HG02759 (cell line): ENCODE measurements around the gene RYR2.

Experiments used
- ATAC-seq: cut with Tn5 transposase; IDR thresholded peaks from one replicate; pipeline ENCODE4 v1.9.1; 2021; ENCODE audit warnings: mild to moderate bottlenecking, moderate library complexity; ENCODE audit not compliant: unreplicated experiment

The RYR2 gene

GRCh38 chr1:237411621-237412020 lies 369.6 kb downstream of the RYR2 start:
- ATAC-seq, result no peak

DNA sequence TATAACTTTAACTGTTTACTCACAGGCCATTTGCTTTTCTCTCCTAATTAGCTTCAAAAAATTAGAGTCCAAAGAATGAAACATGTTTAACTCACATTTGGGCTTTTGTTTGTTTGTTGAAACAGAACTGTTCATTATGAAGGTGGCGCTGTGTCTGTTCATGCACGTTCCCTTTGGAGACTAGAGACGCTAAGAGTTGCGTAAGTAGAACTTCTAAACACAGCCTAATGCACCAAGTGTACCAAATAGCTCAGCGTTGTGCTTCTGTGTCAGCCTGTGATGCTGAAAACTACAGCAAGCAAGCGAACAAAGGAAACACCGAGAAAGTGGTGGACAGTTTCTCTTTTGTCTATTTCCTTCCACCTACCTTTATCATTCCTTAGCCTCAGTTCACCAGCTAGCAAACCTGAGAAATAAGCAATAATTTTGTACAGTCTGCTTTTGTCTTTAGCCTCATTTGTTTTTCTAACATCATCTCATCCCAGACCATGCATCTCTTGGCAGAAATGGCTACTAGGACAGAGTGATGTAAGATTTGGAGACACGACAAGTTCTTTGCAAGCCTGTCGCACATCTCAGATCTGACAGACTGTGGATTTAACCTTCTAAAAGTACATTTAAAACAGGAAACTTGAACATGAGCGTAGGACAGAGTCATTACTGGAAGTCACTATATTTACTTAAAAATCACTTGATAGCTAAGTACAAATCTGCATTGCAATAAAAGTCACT lies 375.1 kb downstream of the RYR2 start:
- ATAC-seq, result no peak

DNA sequence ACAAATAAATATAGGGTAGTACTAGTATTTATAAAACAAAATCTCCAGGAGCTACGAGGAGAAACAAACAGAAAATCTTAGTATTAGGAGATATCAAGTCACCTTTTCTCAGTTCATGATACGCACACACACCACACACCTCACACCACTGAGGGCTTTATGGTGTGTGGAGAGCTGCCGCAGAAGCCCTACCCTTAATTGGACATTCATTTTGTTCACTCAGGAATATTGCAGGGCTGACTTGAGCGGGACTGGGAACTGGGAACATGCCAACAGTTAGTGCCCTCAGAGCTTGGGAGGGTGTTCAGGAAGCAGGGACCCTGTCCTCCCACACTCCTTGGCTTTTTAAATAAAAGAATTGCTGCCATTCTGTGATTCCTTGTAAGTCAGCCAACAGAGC lies 386.8 kb downstream of the RYR2 start:
- no peak for ATAC-seq

DNA sequence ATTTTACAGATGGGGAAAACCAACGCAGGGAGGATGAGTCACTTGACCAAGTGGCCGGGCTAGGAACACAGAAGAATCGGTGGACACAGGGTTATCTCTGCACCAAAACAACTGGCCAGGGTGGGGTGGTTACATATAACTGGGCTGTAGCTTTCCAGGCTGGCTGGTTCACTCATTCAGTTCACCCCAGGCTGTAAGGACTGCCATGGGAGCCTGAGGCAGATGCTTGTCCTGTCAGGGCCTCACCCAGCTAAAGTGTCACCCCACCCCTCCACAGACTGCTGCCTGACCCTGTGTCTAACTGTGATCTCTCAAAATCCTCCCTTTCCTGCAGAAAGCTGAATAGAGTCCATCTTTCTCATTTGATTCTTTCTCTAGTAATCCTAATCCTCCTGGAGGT lies 387.3 kb downstream of the RYR2 start:
- no peak for ATAC-seq

GRCh38 chr1:237431448-237431847 lies 389.5 kb downstream of the RYR2 start:
- ATAC-seq, result no peak

- no peak for ATAC-seq
These were observed 398.4 kb downstream of the RYR2 start for GRCh38 chr1:237440346-237440745.

GRCh38 chr1:237444120-237444790 lies 402.3 kb downstream of the RYR2 start:
- ATAC-seq, result no peak

DNA sequence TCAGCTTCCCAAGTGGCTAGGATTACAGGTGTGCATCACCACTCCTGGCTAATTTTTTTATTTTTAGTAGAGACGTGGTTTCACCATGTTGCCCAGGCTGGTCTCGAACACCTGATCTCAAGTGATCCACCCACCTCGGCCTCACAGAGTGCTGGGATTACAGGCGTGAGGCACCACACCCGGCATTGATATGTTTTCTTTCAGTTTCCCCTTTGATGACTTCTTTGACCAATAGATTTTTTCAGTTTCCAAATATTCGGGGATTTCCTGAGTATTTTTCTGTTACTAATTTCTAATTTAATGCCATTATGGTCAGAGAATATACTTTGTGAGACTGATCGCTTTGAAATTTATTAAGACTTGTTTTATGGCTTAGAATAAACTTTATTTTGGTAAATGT lies 406.1 kb downstream of the RYR2 start:
- ATAC-seq, result no peak

- ATAC-seq, result no peak
These were observed 415.6 kb downstream of the RYR2 start for GRCh38 chr1:237457573-237457972.

DNA sequence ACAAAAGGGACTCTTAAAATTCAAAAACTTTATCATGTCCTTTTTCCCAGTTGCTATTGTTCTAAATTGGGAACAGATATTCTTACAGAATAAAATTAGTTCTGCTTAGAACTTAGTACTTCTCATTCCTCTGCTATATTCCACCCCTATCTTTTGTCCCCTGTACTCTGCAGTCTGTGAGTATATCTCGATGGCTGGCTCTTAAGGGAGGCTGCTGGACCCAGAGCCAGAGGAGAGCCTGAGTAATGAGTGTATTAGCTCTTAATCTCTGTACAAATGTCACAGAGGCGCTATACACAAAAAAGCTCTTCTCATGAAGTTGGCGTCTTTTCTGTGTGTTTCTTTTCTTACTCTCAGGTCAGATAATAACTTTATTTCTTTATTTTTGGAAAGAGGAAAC lies 425.3 kb downstream of the RYR2 start:
- ATAC-seq, result no peak

DNA sequence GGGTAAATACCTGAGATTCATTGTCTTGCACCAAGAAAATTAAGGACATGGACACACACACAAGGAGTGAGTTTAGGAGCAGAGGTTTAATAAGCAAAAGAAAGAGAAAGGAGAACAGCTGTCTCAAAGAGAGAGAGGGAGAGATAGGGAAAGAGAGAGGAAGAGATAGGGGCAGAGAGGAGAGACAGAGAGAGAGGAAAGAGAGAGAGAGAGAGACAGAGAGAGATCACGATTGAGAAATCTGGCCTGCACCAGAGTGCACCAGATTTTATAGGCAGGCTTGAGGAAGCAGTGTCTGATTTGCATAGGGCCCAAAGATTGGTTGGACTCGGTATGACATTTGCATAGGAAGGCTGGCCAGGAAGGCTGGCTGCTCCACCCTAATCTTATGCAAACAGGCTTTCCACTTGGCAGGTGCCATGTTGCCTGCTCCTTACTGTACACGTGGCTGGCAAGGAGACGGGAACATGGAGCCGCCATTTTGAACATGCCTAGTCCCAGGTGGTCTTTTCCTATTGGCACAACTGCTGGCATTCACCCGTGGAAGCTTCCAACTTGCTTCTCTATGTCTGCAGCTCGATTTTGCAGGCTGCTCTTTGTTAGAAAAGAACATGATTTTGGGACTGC lies 428.8 kb downstream of the RYR2 start:
- no peak for ATAC-seq

DNA sequence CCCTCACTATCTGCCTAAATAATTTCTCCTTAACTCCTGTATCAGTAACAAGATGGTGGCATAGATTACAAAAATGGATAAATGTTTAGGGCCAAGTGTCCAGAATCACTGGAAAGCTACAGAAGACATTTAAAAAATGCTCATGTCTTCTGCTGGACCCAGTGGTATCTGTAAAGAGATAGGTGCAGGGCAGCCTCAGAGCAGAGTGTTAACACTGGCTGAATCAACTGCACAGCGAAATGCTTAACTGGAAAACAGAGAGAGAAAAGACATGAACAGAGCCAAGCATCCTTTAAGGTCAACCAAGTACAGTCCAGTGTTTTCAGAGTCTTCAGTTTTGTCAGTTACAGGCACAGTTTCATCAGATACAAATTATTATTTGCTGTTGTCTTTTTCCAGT lies 429.4 kb downstream of the RYR2 start:
- ATAC-seq, result no peak

- ATAC-seq, result no peak
These were observed 430.0 kb downstream of the RYR2 start for GRCh38 chr1:237471956-237472355.

DNA sequence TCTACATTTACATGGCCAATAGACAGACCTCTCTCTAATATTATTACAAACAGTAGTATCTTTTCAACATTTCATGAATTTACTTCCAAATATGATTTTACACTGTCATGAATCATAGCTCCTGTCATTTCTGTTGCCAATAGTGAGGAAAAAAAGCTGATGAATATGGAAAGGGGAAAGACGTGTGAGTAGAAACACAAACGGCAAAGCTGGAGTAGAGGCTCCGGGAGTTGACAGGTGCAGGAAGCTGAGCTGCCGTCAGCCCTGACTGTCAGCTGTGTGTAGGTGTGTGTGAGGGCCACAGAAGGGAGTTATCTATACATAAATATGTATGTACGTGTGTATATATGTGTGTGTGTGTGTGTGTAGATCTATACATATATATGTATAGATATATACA lies 431.9 kb downstream of the RYR2 start:
- ATAC-seq, result no peak

GRCh38 chr1:237478082-237478481 lies 436.1 kb downstream of the RYR2 start:
- ATAC-seq, result no peak

DNA sequence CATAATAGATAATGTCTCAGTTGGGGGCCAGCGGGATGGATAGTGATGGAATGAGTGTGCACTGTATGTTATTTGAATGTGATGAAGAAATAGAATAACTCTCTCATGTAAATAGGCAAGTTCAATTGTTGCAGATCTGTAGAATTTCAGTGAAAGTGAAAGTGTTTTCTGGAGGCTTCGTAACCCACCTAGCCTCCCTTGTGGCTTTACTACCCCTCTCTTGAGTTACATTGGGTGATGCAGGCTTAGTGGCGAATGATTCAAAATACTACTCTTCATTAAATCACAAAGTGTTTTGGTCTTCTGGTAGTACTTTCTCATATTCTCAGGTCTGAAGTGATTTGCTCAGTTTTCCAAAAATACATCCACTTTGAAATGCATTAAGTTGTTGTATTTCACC lies 436.9 kb downstream of the RYR2 start:
- ATAC-seq, result no peak

GRCh38 chr1:237482777-237483176 lies 440.8 kb downstream of the RYR2 start:
- ATAC-seq, result no peak

- no peak for ATAC-seq
These were observed 450.4 kb downstream of the RYR2 start for GRCh38 chr1:237492359-237492758.

GRCh38 chr1:237500566-237500965 lies 458.6 kb downstream of the RYR2 start:
- no peak for ATAC-seq

GRCh38 chr1:237503292-237503691 lies 461.3 kb downstream of the RYR2 start:
- no peak for ATAC-seq

DNA sequence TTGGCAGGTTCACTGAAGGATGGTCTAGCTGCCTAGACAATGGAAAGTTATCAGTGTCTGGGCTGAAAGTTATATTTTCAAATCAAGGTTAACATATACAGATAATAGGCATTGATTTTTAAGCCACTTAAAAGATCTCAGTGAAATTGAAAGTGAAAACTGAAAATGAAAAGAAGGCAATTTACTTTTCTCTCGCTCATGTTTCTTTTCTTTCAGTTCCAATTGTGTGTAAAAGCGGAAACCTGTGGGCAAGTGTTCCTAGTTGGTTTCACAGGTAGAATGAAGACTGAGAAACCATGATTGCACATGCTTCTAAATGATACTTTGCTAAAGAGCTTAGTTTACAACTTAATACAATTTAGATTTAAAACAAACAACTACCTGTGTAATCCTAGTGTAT lies 465.0 kb downstream of the RYR2 start:
- ATAC-seq, result peak; percentile 84

DNA sequence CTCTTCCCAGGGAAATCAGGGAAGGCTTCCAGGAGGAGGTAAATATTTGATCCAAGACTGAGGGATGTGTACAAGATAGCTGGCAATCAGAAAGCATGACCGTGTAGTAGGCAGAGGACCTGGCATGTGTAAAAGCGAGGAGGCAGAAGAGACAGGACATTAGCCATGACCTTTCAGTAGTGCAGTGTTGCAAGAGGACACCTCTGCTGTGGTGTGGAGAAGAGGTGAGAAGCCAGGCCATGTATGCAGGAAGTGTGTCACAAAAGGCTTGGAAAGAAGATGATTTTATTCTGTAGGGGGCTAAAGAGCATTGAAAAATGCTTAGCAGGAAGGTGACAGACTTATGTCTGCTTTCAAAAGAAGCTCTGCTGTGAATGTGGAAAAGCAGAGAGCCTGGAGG lies 467.8 kb downstream of the RYR2 start:
- ATAC-seq, result no peak
